AG09319 (cell line): ENCODE measurements around the gene SAPCD2.
"Not testable (repeated sequence)": the region's sequence is repeated elsewhere in the genome, so short reads cannot be mapped to it uniquely, and the experiment has no call there.

ENCODE experiments used
- DNase-seq: peaks from one replicate; pipeline ENCODE4 v3.0.0-alpha.2; 2010; ENCODE audit warnings: low read depth; ENCODE audit errors: extremely low read depth
- TF ChIP-seq, protein P1 (sequence below): IDR thresholded peaks from 2 replicates; pipeline ENCODE4 v1.5.1; 2011; ENCODE audit warnings: low read depth, mild to moderate bottlenecking, inconsistent platforms, low read length, moderate library complexity

SAPCD2 gene

DNA sequence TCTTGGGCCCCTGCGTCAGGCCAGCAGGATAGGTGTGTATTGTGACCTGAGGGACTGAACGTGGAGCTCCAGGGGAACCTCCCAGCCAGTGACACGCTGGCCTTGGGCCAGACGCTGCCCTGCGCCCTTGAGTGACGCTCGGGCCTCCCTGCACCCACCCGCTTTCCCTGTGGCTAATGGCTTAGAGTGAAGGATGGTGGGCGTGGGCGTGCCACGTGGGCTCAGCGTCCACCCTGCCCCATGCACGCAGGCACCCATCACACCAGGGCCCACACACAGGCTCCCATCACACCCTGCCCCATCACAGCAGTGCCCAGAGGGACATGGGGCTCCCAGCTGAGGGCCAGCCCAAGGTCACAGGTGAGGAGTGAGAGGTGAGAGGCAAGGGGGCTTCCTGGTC lies 33.3 kb downstream of the SAPCD2 start:
- no peak for DNase-seq
- TF ChIP-seq, protein P1, sequence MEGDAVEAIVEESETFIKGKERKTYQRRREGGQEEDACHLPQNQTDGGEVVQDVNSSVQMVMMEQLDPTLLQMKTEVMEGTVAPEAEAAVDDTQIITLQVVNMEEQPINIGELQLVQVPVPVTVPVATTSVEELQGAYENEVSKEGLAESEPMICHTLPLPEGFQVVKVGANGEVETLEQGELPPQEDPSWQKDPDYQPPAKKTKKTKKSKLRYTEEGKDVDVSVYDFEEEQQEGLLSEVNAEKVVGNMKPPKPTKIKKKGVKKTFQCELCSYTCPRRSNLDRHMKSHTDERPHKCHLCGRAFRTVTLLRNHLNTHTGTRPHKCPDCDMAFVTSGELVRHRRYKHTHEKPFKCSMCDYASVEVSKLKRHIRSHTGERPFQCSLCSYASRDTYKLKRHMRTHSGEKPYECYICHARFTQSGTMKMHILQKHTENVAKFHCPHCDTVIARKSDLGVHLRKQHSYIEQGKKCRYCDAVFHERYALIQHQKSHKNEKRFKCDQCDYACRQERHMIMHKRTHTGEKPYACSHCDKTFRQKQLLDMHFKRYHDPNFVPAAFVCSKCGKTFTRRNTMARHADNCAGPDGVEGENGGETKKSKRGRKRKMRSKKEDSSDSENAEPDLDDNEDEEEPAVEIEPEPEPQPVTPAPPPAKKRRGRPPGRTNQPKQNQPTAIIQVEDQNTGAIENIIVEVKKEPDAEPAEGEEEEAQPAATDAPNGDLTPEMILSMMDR, result no peak

DNA sequence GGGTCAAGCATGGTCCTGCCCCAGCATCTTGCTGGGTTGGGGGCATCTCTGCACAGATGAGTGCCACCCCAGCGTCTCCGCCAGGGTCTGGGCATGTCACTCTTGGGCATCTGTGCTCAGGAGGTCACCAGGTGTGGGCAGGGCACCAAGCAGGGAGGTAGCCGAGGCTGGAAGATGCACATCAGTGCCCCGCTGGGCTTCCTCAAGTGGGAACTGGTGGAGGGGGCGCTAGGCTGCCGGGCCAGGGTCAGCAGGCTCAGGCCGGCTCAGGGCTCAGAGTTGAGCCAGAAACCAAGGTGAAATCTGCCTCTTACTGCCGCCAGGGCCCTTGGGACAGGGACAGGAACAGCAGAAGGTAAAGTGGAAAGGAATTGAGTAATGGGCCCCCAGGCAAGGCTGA lies 34.4 kb downstream of the SAPCD2 start:
- TF ChIP-seq, protein P1, result no peak
- DNase-seq, result no peak

DNA sequence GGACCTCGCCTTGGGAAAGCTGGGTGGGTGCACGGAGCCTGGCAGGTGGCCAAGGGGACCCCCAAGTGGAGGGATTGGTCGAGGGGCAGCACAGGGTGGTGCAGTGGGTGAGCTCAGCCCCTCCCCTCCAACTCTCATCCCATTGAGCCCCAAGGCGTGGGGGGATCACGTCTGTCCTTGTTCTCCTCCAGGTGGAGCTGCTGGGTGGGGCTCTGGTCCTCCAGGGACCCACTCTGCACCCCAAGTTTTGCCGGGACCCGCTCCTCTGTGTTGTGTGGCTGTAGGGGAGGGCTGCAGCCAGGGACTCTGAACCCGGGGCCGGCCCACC lies 34.9 kb downstream of the SAPCD2 start:
- TF ChIP-seq, protein P1, result no peak
- DNase-seq, result no peak

DNA sequence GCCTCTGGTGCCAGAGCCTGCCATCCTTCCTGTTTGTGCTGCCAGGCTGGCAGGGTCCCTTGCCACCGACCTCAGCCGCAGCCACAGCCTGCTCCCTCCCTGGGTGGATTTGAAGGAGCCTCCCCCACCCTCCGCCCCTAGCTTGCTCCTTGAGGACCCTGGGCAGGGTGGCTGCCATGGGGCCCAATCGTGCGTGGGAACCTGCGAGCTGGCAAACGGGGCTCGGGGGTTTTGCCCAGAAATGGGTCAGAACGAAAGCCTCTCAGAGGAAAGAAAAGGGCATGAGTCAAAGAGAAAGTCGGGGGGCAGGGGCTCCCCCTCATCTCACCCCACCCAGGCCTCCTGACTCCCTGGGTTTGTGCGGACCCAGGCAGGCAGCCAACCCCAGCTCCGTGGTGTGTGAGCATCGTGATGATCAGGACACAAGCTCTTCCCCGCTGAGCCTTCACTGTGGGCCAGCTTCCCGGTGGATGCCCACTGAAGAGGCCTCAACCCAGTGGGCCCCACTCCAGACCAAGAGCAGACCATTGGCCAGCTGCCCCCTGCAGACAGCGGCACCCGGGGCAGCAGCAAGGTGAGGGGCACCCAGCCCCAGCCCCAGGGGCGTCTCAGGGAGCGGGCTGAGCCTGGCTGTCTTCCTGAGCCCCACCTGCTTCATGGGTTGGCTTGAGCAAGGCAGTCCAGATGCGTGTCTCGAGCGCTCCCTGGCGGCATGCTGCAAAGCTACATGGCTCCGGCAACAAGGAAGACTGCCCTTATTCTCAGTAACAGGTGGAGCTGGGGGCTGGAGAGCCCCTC lies 35.4 kb downstream of the SAPCD2 start:
- TF ChIP-seq, protein P1, result peak; percentile 91
- peak; percentile 54 for DNase-seq

DNA sequence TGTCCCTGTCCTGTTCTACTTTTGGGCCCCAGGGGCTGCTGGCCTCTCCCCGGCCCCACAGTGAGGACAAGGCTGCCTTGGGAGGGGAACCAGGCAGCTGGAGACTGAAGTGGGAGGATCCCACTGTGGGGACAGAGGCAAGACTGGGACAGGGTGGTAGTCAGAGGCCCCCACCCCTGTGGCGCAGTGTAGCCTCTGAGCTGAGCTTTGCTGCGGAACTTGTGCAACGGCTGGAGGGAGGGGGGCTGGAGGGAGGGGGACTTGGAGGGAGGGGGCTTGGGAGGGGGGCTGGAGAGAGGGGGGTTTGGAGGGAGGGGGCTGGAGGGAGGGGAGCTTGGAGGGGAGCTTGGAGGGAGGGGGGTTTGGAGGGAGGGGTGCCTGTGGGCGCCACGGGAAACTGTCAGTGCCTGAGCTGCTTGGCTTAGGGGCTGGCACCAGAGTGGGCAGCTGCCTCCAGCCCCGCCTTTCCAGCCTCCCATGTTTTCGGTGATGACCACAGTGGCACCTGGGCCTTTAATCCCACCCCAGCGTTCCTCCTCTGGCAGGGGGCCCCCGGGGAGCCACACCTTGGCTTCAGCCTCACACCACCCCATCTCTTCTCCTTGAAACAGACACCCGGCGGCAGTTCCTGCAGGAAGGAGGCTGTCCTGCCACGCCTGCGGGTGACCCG lies 36.2 kb downstream of the SAPCD2 start:
- TF ChIP-seq, protein P1, result no peak
- DNase-seq, result no peak

DNA sequence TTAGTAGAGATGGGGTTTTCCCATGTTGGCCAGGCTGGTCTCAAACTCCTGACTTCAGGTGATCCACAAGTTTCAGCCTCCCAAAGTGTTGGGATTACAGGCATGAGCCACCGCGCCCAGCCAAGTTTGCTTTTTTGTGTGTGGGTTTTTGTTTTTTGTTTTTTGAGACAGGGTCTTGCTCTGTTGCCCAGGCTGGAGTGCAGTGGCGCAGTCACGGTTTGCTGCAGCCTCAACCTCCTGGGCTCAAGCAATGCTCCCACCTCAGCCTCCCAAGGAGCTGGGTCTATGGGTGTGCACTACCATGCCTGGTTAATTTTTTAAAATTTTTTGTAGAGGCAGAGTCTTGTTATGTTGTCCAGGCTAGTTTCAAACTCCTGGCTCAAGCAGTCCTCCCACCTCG lies 36.9 kb downstream of the SAPCD2 start:
- DNase-seq, result not testable (repeated sequence)

DNA sequence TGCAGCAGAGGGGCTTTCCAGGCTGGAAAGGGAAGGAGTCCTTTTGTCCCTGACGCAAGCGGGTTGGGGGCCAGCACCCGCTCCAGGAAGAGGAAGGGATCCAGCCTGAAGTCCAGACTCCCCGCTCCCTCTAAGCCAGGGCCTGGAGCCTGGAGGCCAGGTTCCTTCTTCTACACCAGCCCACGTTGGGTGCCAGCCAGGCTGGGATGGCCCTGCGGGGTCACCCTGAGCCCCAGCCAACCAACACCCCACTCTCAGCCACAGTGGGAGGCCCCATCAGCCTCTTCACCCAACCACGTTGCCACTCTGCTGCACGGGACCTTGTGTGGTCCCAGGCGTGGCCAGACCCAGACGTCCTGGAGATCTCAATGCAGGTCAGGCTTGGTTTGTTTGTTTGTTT lies 37.5 kb downstream of the SAPCD2 start:
- no peak for DNase-seq
- TF ChIP-seq, protein P1, result no peak
